HepG2 (cell line): ENCODE results near the gene SCYL1. TPM values are rescaled to one million over a fixed set of nuclear protein-coding genes. Genes with fewer than 3 reads are reported as not detected.

Experiments
- CHCHD3 ChIP-seq: sonication (generic); formaldehyde crosslinking; IDR thresholded peaks from 2 replicates; pipeline ENCODE4 v1.8.0; 2022; ENCODE audit warnings: mild to moderate bottlenecking, missing genetic modification reagents, moderate library complexity
- DBP ChIP-seq: sonication (generic); formaldehyde crosslinking; IDR thresholded peaks from 2 replicates; pipeline ENCODE4 v1.4.0; 2020; ENCODE audit warnings: missing genetic modification reagents; ENCODE audit errors: not compliant biosample characterization
- DNMT3B ChIP-seq: conservative IDR thresholded peaks from 2 replicates; pipeline ENCODE4 v1.6.1; 2016; ENCODE audit warnings: missing biosample characterization, control low read depth
- ERF ChIP-seq: IDR thresholded peaks from 2 replicates; pipeline ENCODE4 v1.6.1; 2018; ENCODE audit warnings: missing biosample characterization, missing genetic modification reagents
- LCORL ChIP-seq, 2 experiments: fragments of 450-650 bp in 1 of 2; sonication (generic) in 1 of 2; formaldehyde crosslinking in 1 of 2; IDR thresholded peaks; 2 replicates each; pipeline versions ENCODE4 v1.5.0 to v1.6.1; 2017 to 2020; ENCODE audit warnings: antibody characterized with exemption in 1 of 2, missing genetic modification reagents in 1 of 2
- MAFK ChIP-seq, 2 experiments: IDR thresholded peaks in 1 of 2; conservative IDR thresholded peaks in 1 of 2; 2 replicates each; pipeline ENCODE4 v1.6.1; 2011; ENCODE audit warnings: improper control_type of control experiment in 2 of 2, low read length in 2 of 2
- MEIS1 ChIP-seq: sonication (generic); formaldehyde crosslinking; IDR thresholded peaks from 2 replicates; pipeline ENCODE4 v1.9.0; 2021; ENCODE audit warnings: mild to moderate bottlenecking, missing genetic modification reagents, moderate library complexity, borderline replicate concordance
- PAX8 ChIP-seq: sonication (generic); formaldehyde crosslinking; IDR thresholded peaks from 2 replicates; pipeline ENCODE4 v1.8.0; 2022; ENCODE audit warnings: mild to moderate bottlenecking, missing genetic modification reagents, borderline replicate concordance
- RBFOX2 ChIP-seq: fragments of 200-400 bp; formaldehyde crosslinking; IDR thresholded peaks from 2 replicates; pipeline ENCODE4 v1.6.1; 2017; ENCODE audit warnings: low read depth, mild to moderate bottlenecking, low read length
- SCMH1 ChIP-seq: sonication (generic); formaldehyde crosslinking; IDR thresholded peaks from 2 replicates; pipeline ENCODE4 v1.9.0; 2021; ENCODE audit warnings: missing genetic modification reagents, mild to moderate bottlenecking, borderline replicate concordance
- ZBTB38 ChIP-seq: sonication (generic); formaldehyde crosslinking; IDR thresholded peaks from 2 replicates; pipeline ENCODE4 v1.5.1; 2020; ENCODE audit warnings: mild to moderate bottlenecking, missing genetic modification reagents
- ZNF292 ChIP-seq: sonication (generic); formaldehyde crosslinking; IDR thresholded peaks from 2 replicates; pipeline ENCODE4 v1.8.1; 2022; ENCODE audit warnings: mild to moderate bottlenecking, low read depth, missing genetic modification reagents, borderline replicate concordance
- ZNF367 ChIP-seq: sonication (generic); formaldehyde crosslinking; IDR thresholded peaks from 2 replicates; pipeline ENCODE4 v1.4.0; 2020; ENCODE audit warnings: missing genetic modification reagents, borderline replicate concordance
- ZNF431 ChIP-seq: sonication (generic); formaldehyde crosslinking; IDR thresholded peaks from 2 replicates; pipeline ENCODE4 v1.9.0; 2022; ENCODE audit warnings: missing genetic modification reagents, low read depth, mild to moderate bottlenecking, borderline replicate concordance
- ZNF44 ChIP-seq: sonication (generic); formaldehyde crosslinking; IDR thresholded peaks from 2 replicates; pipeline ENCODE4 v1.5.1; 2020; ENCODE audit warnings: mild to moderate bottlenecking, missing genetic modification reagents
- ZNF577 ChIP-seq: sonication (generic); formaldehyde crosslinking; IDR thresholded peaks from 2 replicates; pipeline ENCODE4 v1.4.0; 2020; ENCODE audit warnings: mild to moderate bottlenecking, low read depth, missing genetic modification reagents, borderline replicate concordance
- ZNF772 ChIP-seq: sonication (generic); formaldehyde crosslinking; IDR thresholded peaks from 2 replicates; pipeline ENCODE4 v1.5.0; 2020; ENCODE audit warnings: mild to moderate bottlenecking, missing genetic modification reagents
- polyA plus RNA-seq, 8 experiments: library from polyadenylated mRNA; depleted of rRNA in 3 of 8; stranded (reverse) in 7 of 8; unstranded in 1 of 8; fragments of >200 nt; fragmentation: Illumina TruSeq in 4 of 8; extraction: Trizol in 4 of 8; gene quantifications; 2 replicates each; pipeline versions ENCODE4 v1.2.1 to v1.2.3, GENCODE V29; 2011 to 2016; ENCODE audit warnings: low read depth in 4 of 8, missing spikeins in 1 of 8, mixed read lengths in 1 of 8; ENCODE audit not compliant: insufficient read depth in 1 of 8
- total RNA-seq, 5 experiments: library from RNA; depleted of rRNA; stranded (reverse); fragments of >200 nt; fragmentation: Illumina TruSeq; extraction: Trizol; gene quantifications; 2 replicates each; pipeline ENCODE4 v1.2.3, GENCODE V29; 2016; ENCODE audit warnings: low read depth in 1 of 5
- TF ChIP-seq, protein P1 (sequence below), 2 experiments: sonication (generic) in 1 of 2; formaldehyde crosslinking in 1 of 2; IDR thresholded peaks; 2 replicates each; pipeline versions ENCODE4 v1.5.1 to v1.6.1; 2011 to 2020; ENCODE audit warnings: borderline replicate concordance in 1 of 2, low read depth in 1 of 2, low read length in 1 of 2, mild to moderate bottlenecking in 1 of 2, missing genetic modification reagents in 1 of 2, moderate library complexity in 1 of 2
- TF ChIP-seq, protein P2 (sequence below): sonication (generic); formaldehyde crosslinking; IDR thresholded peaks from 2 replicates; pipeline ENCODE4 v1.4.0; 2020; ENCODE audit warnings: mild to moderate bottlenecking, missing genetic modification reagents, borderline replicate concordance
- TF ChIP-seq, protein P3 (sequence below): sonication (generic); formaldehyde crosslinking; IDR thresholded peaks from 2 replicates; pipeline ENCODE4 v1.4.0; 2020; ENCODE audit warnings: mild to moderate bottlenecking, low read depth, missing genetic modification reagents

Gene SCYL1
- total and polyA plus RNA-seq, 2 of the 13 experiments (the other 11 are each of a cell fraction or from before 2014, with no cell fraction given): 65.9 to 103 TPM

- TF ChIP-seq, protein P1, sequence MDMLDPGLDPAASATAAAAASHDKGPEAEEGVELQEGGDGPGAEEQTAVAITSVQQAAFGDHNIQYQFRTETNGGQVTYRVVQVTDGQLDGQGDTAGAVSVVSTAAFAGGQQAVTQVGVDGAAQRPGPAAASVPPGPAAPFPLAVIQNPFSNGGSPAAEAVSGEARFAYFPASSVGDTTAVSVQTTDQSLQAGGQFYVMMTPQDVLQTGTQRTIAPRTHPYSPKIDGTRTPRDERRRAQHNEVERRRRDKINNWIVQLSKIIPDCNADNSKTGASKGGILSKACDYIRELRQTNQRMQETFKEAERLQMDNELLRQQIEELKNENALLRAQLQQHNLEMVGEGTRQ (IDR thresholded peaks at IDR 0.05; ENCODE audit: low read depth, low read length): peak; percentile 93
- TF ChIP-seq, protein P1 (CRISPR knock-in tag; IDR thresholded peaks at IDR 0.05; ENCODE audit: borderline replicate concordance): peak; percentile 96
- 0 out of 2 replicates have a peak, but pooled peaks have one; percentile 43 for TF ChIP-seq CHCHD3 (CRISPR knock-in tag)
- 0 out of 2 replicates have a peak, but pooled peaks have one; percentile 61 for TF ChIP-seq ZNF431 (CRISPR knock-in tag)
- no peak for TF ChIP-seq MAFK (conservative IDR thresholded peaks at IDR 0.05 in 1 of 2, IDR thresholded peaks at IDR 0.05 in 1 of 2; ENCODE audit: low read length in 2 of 2)
- TF ChIP-seq SCMH1 (CRISPR knock-in tag): no peak
- no peak for TF ChIP-seq DBP
- TF ChIP-seq, protein P2, sequence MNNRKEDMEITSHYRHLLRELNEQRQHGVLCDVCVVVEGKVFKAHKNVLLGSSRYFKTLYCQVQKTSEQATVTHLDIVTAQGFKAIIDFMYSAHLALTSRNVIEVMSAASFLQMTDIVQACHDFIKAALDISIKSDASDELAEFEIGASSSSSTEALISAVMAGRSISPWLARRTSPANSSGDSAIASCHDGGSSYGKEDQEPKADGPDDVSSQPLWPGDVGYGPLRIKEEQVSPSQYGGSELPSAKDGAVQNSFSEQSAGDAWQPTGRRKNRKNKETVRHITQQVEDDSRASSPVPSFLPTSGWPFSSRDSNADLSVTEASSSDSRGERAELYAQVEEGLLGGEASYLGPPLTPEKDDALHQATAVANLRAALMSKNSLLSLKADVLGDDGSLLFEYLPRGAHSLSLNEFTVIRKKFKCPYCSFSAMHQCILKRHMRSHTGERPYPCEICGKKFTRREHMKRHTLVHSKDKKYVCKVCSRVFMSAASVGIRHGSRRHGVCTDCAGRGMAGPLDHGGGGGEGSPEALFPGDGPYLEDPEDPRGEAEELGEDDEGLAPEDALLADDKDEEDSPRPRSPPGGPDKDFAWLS: no peak
- 0 out of 2 replicates have a peak, but pooled peaks have one; percentile 61 for TF ChIP-seq ERF (CRISPR knock-in tag)
- no peak for TF ChIP-seq ZNF577 (CRISPR knock-in tag)
- TF ChIP-seq ZNF772 (CRISPR knock-in tag): no peak; the same call in 1 of the 2 replicates
- no peak for TF ChIP-seq MEIS1 (CRISPR knock-in tag)
- TF ChIP-seq RBFOX2: peak; percentile 100
- no peak for TF ChIP-seq ZNF367
- TF ChIP-seq ZNF292 (CRISPR knock-in tag): no peak
- peak; percentile 20; the same call in 1 of the 2 replicates for TF ChIP-seq ZNF44 (CRISPR knock-in tag)
- TF ChIP-seq, protein P3, sequence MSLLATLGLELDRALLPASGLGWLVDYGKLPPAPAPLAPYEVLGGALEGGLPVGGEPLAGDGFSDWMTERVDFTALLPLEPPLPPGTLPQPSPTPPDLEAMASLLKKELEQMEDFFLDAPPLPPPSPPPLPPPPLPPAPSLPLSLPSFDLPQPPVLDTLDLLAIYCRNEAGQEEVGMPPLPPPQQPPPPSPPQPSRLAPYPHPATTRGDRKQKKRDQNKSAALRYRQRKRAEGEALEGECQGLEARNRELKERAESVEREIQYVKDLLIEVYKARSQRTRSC (CRISPR knock-in tag): no peak
- TF ChIP-seq ZBTB38 (CRISPR knock-in tag): peak; percentile 78; the same call in 1 of the 2 replicates
- TF ChIP-seq LCORL (IDR thresholded peaks at IDR 0.05): 0 out of 2 replicates have a peak, but pooled peaks have one; percentile 17
- peak; percentile 41; the same call in 1 of the 2 replicates for TF ChIP-seq LCORL (CRISPR knock-in tag; IDR thresholded peaks at IDR 0.05)
- TF ChIP-seq DNMT3B (CRISPR knock-in tag): no peak
- no peak for TF ChIP-seq PAX8 (CRISPR knock-in tag)
Measured at GRCh38 chr11:65477149-65477965, 47.5 kb upstream of the SCYL1 start (continued).
